HCEC 1CT (cell line): Measurements from ENCODE around the gene STK39.

Experiments used
- DNase-seq: peaks from one replicate; pipeline ENCODE4 v3.0.0-alpha.2; 2017

Gene STK39

GRCh38 chr2:167986223-167986622 lies 261.2 kb downstream of the STK39 start:
- DNase-seq = no peak

DNA sequence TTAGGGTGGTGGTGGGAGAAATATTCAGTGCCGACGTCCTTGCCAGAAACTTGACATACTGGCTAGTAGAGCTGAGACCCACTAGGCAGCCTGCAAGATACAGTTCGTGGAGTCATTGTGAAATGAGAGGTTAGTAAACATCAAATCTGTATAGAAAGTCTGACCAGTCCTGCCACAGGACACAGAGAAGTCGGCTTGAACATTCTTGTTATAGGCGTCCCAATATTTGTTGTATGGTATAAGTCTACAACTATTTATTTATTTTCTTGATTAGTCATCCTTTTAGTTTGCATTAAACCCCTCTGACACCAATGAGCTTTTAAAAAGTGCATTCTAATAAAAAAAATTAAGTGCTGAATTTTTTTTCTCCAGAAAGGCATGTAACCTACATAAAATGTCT lies 265.4 kb downstream of the STK39 start:
- no peak for DNase-seq

DNA sequence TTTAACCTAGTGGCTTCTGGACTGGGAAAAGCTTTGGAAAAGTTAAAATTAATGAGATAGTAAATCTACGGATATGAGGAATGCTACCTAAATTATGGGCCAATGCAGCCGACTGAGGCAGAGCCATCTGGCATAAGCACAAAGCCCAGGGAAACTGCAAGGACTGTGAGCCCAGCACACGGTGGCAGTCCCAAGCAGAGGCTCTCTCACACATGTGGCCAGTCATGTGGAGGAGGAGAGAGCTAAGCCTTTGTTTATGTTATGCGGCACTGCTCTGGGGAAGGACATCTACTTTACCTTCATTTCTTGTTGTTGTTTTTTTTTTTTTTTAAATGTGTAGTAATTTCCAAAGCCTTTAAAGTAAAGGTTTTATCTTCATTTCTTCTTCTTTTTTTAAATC lies 267.0 kb downstream of the STK39 start:
- no peak for DNase-seq

GRCh38 chr2:167972746-167973145 lies 274.6 kb downstream of the STK39 start:
- DNase-seq = no peak

GRCh38 chr2:167972020-167972419 lies 275.4 kb downstream of the STK39 start:
- no peak for DNase-seq

DNA sequence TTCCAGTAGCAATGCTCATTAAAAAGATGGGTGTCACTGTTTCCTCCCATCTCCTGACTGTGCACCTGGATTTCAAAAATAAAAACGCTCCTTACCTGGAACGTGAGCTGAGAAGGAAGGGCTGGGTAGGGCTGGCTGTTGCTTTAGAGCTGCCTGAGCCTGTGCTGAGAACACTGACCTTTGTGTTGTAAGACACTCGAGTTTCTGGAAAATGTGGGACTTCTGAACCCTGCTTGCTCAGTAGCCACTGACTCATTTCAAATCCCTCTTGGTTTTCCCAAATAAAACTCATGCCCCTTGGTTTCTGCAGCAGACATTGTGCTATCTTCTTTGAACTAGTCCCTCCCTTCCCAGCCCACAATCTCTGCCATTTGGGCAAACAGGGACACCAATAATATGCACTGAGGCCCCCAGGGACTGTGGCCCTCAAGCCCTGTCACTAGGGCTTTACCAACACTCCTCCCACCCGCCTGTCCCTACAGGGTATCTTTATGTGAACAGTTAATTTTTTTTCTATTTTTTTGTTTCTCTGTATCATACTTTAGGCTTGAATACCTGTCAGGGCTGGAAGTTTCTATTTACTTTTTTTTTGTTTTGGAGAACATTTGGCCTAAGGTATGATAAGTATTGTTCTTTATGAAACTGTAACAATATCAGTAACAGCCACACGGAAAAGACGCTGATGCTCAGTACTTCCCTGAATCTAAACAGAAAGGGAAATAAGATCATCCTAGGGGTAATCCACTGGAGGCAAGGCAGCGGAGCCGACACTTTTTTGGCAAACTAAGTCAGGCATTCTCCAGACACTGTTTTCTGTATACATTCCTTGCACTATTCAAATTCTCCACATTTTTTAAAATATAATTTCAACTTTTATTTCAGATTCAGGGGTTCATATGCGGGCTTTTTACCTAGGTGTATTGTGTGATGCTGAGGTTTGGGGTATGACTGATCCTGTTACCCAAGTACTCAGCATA lies 280.2 kb downstream of the STK39 start:
- no peak for DNase-seq

DNA sequence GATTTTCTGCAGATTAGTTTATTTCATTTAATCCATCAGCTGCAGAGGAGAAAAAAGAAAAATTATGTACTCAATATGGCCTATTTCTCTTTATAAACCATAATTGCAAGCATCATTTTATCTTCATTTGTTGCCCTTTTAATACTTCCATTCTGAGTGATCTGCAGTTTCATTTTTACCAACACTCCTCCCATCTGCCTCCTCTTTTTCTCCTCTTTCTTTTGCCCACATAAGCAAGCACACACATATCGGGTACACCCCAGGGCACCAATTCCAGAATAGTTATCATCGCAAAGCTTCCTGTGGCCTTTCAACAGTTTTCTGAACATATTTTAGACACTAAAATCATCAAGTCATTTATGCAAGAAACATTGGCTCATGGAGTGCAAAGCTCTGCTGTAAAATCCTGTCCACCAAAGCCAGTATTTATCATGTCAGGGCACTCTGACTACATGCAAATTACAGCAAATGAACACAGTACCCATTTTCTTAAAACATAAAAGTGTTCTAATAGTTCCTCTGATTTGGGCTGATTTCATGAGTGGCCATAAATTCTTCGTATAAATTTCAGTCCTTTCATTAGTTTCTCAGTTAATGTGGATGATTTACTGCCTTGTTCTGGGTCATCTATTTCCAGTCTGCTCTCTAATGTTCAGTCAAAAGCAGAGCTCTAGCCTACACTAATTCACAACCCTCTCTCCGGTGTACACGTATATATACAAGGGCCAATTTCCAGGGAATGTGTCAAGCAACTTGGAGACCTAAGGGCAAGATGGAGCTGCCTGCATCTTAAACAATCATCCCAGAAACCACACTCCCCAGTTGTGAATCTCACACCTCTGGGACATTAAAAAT lies 281.3 kb downstream of the STK39 start:
- DNase-seq = no peak

DNA sequence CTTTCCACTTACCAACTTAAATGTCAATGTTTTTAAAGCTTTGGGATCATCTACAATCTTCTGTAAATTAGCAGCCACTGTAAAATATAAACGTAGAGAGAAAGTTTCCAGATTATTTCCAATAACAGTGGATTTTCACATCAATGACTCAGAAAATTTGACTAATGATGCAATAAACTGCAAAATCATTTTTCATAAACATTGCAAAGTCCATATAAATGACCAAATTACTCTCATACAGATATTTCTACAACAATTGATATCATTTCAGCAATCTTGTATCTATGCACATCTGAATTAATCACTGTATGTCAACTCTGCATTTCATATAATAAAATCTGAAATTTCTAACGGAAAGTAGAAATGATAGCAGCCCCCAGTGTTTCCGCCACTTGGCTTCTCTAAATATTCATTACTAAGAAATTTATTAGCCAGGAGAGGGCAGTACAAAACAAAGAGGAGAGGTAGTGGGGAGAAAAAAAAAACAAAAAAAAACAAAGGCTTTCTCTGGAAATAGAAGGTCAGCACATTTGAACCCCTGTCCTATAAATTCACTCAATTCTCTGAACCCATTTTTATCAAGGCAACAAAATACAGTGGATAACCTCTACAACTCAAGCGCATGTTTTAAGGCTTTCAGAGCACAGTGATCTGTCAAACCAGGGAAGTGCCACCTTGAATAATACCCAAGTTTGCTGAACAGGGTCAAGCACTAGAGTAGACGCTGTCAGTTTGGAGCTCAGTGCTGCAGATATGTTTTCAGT lies 282.6 kb downstream of the STK39 start:
- DNase-seq = no peak

DNA sequence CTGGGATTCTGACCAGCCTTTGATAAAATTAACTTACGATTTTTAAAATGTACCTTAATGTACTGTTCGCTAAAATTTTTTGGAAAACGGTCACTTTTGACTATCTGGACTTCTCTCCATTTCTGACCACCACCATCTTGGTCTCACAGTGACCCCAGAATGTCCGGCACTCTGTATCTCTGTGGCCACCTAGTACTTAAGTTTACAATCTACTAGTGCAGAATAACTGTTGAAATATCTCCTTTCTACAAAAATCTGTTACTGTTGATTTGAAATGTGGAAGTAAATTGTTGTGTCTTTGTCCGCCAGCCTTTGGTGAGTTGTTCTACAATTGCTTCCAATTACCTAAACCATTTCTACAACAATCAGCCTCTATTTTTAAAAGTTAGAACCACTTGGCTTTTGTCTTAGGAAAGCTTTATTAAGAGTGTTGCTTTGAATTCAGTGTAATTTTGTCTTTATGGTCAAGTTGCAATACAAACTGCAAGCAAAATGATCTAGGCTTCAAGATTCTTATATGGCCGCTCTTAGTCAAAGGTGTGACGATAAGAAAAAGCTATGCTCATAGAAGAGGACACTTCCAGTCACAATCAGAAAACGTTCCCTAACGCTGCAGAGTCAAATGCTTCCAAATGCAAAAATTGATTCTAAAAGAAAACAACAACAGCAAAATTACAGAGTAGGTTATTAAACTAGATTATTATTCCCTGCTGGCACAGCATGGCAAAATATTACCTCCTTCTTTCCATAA lies 283.3 kb downstream of the STK39 start:
- no peak for DNase-seq

- DNase-seq = no peak
Observed at GRCh38 chr2:167962436-167963226, 284.8 kb downstream of the STK39 start.

GRCh38 chr2:167961536-167962048 lies 285.8 kb downstream of the STK39 start:
- no peak for DNase-seq

- no peak for DNase-seq
Observed at GRCh38 chr2:167960089-167960747, 287.2 kb downstream of the STK39 start.

GRCh38 chr2:167957662-167958061 lies 289.7 kb downstream of the STK39 start:
- no peak for DNase-seq

DNA sequence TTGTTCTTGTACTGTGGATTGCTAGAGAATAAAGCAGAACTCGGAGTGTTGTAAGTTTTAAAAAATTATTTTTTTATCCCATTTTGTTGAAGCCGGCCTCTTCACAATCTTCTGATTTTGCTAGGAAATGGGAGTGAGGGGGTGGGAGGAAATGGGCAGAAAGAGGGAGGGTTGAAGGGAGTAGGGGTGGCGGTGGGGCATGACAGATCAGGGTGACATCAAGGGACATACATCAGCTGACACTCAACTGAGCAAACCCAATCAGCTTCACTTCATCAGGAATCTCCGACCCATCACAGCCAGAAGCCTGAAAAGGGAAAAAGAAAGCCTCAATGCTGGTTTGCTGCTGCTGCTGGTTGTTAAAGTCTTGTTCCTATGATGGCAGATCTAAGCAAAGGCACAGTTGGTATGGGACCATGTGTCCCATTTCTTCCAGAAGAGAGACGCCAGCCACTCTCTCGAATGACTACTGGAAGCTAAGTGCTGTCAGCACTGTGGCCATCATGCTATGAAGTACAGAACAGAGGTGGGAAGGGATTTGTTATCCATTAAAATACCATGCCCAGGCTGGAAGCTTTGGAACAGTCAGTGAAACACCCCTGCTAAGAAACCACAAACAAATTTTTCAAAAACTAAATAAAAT lies 292.0 kb downstream of the STK39 start:
- DNase-seq = no peak

- no peak for DNase-seq
Observed at GRCh38 chr2:167954495-167954894, 292.9 kb downstream of the STK39 start.

DNA sequence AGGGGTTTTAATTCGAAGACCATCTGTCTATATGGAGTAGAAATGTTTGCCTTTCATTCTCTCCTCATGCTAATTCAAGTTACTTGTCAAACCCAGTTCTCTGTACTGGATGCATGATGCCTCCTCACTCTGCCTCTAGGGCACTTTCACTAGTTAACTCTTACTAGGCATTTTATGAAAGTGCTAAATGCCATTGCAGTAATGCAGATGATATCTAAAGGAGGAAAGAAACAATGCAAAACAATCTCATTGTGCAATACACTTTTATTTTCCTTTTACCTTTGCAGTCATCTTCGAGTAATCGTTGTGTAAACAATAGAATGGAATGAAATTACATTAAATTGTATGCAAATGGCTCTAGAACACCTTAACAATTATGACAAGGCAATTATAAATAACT lies 293.6 kb downstream of the STK39 start:
- DNase-seq = no peak

DNA sequence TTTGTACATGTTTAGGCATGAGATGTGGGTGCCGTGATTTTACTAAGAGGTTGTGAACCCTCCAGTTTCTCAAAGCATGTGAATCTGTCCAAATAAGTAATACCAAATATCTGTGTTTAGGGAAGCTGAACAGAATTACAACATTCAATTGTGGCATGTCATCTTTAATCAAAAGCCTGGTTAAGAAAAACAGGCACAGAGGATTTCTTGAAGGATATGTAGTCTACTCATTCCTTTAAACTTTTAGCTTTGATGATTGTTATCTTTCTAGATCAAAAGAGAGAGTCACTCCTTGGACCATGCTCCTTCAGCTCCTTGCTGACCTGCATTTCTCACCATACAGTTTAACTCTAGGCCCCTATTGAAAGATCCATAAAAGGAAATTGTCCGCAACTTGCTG lies 296.8 kb downstream of the STK39 start:
- DNase-seq = no peak

DNA sequence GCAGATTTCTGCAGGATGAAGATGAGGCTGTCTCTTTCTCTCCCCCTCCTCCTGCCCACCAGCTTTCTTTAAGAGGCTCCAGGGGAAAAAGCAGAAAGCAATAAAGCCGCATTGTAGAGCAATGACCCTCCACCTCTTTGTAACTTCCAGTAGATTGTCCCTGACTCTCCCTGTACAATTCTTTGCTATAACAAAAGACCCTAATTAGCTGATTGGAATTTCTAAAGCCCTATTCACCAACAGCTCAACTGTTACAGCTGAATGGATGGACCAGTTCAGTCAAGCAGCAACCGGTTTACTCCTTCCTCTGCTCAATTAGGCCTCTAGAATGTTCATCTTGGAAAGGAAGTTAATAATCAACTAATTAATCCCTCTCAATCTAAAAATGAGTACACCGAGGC lies 301.0 kb downstream of the STK39 start:
- DNase-seq = no peak

- DNase-seq = no peak
Observed at GRCh38 chr2:167945660-167946368, 301.6 kb downstream of the STK39 start.
